ENCODE data around the gene CAMTA1.

CAMTA1 gene

DNA sequence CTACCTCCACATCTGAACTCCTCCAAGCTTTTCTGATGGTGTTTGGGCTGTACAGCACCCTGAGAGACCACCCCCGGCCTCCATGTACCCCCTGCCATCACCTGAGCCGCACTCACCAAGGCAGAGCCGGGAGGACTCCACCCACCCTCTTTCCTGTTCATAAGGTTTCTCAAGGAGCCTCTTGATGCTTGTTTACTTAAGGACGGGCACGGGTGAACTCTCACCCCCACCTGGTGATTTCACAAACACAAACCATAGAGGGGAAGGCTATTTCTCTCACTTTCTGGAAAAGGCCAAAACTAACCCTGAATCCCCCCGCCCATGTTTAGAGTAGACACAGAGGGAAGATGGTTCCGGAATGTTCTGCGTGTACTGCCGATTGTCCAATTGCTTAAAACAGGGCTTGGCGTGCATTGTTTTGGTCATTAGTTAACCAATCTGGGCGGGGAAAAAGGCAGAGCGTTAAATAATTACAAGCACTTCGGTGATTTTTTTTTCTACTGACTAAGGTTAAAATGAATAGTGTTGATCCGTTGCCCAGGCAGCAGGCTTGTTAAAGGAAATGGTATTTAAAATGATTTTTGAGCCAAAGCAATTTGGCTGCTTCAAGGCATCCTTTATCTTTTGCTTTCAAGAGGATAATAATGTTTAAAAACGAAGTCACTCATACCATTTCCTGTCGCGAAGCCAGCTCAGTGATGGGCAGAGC is 706.0 kb downstream of the CAMTA1 start:
- DNase-seq = no peak

DNA sequence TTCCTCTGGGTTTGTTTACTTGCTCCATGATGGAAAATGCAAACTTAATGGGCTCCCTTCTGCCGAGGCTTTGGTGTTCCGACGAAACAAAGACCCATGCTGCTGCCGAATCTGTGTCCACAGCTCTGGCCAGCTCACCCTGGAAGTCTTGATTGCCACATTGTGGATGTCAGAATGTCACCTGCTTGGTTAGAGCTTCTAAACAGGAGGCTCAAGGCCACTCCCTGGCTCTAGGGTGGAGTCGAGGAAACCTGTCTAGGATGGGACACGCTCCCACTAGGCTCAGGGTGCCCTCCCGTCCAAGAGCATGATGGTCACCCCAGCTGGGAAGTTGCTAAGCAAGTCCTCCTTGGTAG is 706.5 kb downstream of the CAMTA1 start:
- no peak for DNase-seq

DNA sequence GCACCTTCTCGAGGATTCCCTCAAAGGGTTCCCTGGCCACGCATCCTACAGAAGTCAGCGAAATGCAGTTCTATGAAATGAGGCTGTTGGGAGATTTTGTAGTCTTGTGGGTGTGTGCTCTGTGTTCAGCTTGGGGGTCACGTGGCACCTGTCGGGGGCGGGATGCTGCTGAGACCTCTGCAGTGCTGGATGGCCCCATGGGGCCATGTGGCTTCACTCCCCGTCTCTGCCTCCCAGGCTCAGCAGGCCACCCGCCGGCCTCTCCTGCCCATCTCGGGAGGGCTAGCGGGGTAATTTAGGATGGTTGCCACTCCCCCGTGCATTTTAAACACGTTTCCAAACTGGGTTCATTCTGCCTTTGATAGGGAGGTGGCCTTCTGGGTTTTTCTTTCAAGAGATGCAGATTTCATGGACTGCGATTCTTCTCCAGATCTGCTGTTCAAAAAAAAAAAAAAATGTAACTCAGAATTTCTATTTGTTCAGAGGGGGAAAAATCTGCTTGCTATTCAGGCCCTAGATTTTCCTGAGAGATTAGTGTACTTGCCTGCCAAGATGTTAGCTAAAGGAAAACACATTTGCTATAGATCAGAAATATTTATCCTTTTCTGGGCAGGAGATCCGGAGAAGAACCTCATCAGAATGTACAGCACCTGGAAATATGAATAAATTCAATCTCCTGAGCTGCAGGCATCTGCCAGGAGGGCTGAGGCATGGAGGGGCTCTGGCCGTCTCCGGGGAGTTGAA is 708.6 kb downstream of the CAMTA1 start:
- no peak for DNase-seq

GRCh38 chr1:7495962-7496361 is 710.7 kb downstream of the CAMTA1 start:
- no peak for DNase-seq

DNA sequence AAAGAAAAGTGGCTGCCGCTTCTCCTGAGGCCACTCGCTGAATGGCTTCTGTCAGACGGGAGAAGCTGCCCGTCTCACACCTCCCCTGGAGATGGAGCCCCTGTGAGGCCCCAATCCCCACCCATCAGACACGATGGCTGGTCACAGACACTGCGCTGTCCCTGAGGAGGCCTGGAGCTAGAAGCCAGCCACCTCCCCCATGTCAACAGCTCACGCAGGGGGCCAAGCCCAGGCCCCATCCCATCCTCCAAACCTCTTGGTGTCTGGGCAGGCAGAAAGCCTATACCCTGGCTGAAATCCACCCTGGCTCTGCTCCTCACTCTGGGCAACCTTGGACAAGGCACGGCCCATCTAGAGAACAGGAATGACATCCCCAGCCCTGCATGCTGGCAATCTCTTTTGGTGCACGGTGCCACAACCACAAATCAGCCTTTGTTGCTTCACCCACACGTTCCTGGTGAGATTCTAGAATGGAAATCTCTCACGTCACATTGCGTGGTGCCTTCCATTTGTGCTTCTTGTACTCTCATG is 711.9 kb downstream of the CAMTA1 start:
- no peak for DNase-seq

GRCh38 chr1:7500381-7501083 is 715.3 kb downstream of the CAMTA1 start:
- no peak for DNase-seq

GRCh38 chr1:7501084-7501491 is 715.8 kb downstream of the CAMTA1 start:
- DNase-seq = no peak

GRCh38 chr1:7501723-7502603 is 716.7 kb downstream of the CAMTA1 start:
- no peak for DNase-seq

DNA sequence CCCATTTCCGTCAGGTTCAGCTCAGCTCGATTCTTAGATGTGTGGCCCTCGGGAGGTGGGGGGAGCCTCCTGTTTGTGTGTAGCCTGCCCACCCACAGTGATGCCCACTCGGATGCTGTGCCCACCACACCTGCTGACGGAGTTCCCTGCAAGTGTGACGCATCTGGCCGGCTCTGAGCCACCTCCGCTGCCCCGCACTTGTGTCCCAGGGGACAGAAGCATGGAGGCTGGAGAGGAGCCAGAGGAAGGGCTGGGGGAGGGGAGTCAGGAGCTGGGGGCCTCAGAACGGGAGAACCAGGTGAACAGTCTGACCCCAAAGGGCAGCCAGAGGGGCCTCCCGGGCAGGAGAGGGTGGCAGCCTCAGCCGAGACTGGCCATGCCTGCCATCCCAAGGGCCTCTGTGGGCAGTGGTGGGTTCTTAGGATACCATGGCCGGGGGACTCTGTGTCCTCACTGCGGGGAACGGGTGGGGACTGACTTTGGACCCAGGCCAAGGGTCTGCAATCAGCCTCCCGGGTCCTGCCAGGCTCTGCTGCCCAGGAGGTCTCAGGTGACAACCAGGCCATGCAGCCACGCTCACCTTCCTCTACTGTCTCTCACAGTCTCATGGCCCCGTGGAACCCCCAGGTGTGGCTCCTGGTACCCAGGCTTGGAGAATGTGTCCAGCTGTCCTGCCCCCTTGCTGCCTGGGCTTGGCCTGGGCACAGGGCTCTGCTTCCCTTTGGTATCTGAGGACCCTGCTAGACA is 718.6 kb downstream of the CAMTA1 start:
- no peak for DNase-seq

DNA sequence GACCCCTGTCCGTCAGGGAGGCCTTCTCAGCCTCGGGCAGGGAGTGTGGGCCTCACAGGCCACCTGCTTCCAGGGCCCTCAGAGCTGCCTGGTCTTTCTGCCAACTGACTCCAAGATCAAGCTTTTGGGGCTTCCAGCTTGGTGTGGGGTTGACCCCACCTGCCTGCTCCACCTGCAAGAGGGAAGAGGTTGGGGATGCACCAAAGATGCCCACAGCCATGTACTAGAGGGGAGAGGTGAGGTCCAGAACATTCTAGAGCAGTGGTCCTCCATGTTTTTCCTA is 719.1 kb downstream of the CAMTA1 start:
- DNase-seq = no peak

DNA sequence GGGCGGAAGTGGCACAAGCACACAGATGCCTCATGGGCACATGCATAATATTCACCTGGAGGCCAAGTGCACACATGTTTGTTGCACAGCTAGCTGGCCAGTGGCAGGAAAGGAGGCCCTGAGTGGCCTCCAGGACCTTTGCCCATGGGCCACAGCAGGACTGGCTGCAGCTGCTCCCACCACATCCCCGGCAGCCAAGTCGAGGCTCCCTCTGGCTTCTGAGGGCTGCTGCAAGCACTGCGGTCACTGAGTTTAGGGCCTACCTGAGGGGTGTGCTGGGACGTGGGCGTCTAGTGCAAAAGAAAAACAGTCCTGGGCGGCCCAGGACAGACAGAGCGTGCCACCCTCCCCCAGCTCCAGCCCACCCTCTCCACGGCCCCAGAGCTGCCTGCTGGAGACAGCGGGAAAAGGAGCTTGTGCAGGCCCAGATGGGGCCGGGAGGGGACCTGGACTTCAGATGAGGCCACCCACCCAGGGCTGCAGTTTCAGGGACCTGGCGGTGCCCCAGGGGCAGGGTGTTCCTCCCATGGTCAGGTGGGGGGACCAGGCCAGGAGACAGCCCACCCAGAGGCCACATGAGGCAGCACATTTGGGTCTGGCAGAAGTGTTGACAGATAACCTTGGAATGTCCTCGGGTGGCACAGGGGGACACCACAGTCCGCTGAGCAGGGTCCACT is 720.0 kb downstream of the CAMTA1 start:
- DNase-seq = no peak

DNA sequence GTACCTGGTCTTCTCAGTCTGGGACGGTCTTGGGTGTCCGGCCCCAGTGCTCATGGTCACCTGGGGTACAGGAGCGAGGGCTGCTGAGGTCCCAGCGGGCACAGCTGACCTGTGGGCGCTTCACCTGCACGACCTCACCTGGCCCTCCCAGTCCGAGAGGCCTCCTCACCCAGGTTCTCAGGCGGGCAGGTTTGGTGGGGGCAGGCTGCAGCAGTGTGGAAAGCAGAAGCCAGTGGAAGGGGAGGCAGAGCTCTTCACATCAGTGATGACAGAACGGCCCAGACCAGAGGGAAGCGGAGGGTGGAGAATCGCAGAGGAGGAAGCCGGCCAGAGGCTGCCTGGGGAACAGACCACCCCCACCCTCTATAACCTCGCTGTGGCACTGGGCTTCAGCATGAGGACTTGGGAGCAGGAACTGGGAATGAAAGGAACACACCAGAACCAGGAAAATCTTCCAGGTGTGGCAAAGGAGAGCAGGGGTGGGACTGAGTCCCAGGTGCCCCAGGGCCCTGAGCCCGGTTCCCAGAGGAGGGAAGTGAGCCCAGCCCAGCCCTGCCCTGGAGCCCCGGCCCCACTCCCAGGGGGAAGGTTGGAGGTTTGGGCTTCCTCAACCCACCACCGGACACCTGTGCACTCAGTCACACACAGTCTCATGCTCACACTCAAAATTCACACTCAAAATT is 720.7 kb downstream of the CAMTA1 start:
- no peak for DNase-seq

DNA sequence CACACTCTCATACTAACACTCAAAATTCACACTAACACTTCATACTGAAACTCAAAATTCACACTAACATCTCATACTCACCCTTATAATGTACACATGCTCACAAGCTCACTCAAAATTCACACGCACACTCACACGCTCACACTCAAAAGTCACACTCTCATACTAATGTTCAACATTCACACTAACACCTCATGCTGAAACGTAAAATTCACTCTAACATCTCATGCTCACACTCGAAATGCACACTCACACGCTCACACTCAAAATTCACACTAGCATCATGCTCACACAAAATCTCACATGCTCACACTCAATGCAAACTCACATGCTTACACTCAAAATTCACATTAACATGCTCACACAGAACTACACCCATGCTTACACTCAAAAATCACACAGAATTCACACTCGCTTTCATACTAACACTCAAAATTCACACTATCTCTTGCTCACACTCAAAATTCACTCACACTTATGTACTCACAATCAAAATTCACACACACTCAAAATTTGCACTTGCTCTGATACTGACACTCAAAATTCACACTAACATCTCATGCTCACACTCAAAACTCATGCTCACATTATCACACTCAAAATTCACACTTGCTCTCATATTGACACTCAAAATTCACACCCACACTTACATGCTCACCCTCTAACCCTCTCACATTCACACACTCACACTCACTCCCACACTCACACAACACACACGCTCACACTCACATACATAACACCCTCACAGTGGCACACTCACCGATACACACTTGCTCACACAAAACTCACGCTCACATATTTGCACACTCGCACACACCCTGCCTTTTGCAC is 721.4 kb downstream of the CAMTA1 start:
- DNase-seq = no peak

GRCh38 chr1:7507285-7508019 is 722.2 kb downstream of the CAMTA1 start:
- DNase-seq = no peak

GRCh38 chr1:7508052-7508933 is 723.0 kb downstream of the CAMTA1 start:
- no peak for DNase-seq

DNA sequence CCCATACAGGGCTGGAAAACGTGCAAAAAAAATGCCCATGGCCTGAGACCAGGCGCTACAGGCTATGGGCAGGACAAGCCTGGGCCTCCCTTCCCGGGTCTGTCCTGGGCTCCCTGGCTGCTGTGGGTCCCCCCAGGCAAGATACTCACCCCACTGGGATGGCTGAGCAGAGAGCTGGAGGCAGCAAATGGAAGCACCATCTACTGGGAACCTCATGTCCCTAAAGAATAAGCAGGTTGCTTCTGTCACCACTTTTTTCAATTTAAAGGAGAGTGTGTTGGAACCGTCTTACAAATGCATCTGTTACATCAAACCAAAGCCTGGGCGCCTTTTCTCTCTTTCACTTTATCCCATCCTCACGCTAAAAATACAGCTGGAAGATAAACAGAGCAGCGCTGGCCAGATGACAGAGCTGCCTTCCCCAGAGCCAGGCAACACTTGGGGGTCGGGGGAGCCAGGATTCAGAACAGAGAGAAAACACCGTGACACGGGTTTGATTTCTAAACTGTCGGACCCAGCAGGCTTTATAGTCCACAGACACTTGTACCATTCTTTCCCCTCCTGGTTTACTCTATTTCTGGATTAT is 723.8 kb downstream of the CAMTA1 start:
- no peak for DNase-seq

DNA sequence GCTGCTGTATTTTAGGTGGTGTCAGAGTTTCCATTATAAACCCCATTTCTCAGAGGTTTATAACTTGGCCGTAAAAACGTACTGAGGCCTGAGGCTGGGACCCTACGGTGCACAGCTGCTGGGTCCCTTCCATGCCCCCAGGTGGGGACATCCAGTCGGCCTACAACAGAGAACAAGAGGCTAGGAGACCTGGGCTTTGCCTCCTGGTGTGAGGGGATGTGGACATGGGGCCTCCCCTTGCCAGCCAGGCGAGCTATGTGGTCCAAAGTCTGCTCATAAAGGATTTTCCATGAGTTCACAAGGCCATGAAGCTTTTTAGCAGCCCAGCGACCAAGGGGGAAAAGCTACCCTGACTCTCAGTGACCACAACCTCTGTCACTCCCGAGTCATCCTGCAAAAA is 724.3 kb downstream of the CAMTA1 start:
- no peak for DNase-seq

GRCh38 chr1:7510389-7510931 is 725.2 kb downstream of the CAMTA1 start:
- DNase-seq = no peak

Measured in GDM1 (cell line).